ENCODE results near the gene BICD2. TPM values are rescaled to one million over a fixed set of nuclear protein-coding genes. Genes with fewer than 3 reads are reported as not detected.

Gene BICD2
- total RNA-seq, 1 donor from 2014 or later, result 29.1 TPM

DNA sequence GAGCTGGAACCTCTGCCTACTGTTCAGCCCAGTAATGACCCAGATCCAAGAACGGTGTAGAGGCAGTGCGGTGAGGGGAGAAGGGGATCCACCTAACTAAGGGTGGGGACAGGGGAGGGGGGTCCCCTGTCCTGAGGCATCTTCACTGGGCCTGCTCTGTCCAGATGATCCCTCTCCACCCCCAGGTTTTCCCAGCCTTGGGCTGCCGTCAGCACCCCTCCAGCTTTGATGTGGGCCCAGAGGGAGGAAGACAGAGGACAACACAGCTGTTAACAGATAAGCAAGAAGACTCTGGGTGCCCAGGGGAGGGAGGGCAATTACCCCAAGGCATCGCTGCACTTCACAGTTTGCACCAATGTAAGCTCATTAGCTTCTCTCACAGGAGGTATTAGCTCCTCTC lies 19.3 kb downstream of the BICD2 start:
- Histone ChIP-seq H3K36me3 (no peaks in the 10 kb centered on the region), H3K9me3 (no peaks in the 10 kb centered on the region), H3K4me1 (peaks cover 15 to 30% of the 10 kb centered on the region in 2 donors), H3K27me3 (no peaks in the 10 kb centered on the region), H3K27ac (no peak overlapping the region), H3K4me3 (no peak overlapping the region)
- TF ChIP-seq CTCF (IDR thresholded peaks at IDR 0.05), result no peak
- DNase-seq (ENCODE audit: low spot score in 2 of 2), result no peak
- intact Hi-C loops (cut with DNase I), result no loop called here

DNA sequence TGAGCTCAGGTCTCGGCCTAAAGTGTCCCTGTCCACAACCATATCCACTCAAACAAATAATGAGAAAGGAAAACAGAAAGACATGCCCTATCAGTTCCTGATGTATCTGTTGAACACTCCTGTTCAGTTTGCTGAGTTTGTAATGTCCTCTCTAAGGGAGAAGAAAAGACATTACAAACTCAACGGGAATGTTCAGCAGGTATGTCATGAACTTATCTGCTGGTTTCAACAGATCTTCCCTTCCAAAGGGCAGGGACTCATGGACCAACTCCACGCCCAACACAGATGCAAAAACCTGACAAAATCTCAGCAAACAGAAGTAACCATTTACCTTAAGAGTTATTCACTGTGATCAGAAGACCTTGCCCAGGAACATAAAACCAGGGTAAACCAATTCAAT lies 23.7 kb downstream of the BICD2 start:
- Histone ChIP-seq H3K9me3 (no peaks in the 10 kb centered on the region), H3K36me3 (no peaks in the 10 kb centered on the region), H3K27me3 (no peaks in the 10 kb centered on the region), H3K4me3 (peak overlapping the region; percentile 11), H3K4me1 (peaks cover 11 to 22% of the 10 kb centered on the region in 2 donors), H3K27ac (peak overlapping the region; percentile 50 to 66)
- intact Hi-C loops (cut with DNase I), result no loop called here
- TF ChIP-seq CTCF (IDR thresholded peaks at IDR 0.05), result no peak
- no peak for DNase-seq (ENCODE audit: low spot score in 2 of 2)

- no peaks in the 10 kb centered on the region for H3K36me3 ChIP-seq
- H3K4me1 ChIP-seq, result peaks cover 11 to 22% of the 10 kb centered on the region in 2 donors
- intact Hi-C loops (cut with DNase I), result no loop called here
- H3K27me3 ChIP-seq, result no peaks in the 10 kb centered on the region
- no peaks in the 10 kb centered on the region for H3K9me3 ChIP-seq
- TF ChIP-seq CTCF (IDR thresholded peaks at IDR 0.05), result no peak
- peak overlapping the region; percentile 50 to 66 for H3K27ac ChIP-seq
- no peak for DNase-seq (ENCODE audit: low spot score in 2 of 2)
- peak overlapping the region; percentile 11 for H3K4me3 ChIP-seq
Measured at GRCh38 chr9:92740446-92740961, 24.1 kb downstream of the BICD2 start.

DNA sequence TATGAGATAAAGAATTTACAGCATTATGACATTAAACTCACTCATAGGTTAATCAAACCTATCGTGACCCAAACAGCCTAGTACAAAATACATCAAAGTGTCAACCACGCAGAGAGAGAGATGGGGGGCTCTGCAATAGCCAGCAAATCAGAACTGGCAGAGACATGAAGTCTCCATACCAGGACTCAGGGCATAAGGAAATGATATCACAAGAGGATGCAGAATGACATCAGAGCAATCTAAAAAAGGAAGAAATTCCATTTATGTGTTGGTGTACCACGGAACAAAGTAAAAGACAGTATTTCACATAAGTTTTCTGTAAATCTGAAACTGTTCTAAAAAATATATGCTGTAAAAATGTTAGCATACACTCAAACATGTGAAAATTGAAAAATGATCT lies 24.6 kb downstream of the BICD2 start:
- H3K27ac ChIP-seq, result peak overlapping the region; percentile 50 to 66
- H3K27me3 ChIP-seq, result no peaks in the 10 kb centered on the region
- no peaks in the 10 kb centered on the region for H3K9me3 ChIP-seq
- intact Hi-C loops (cut with DNase I), result no loop called here
- TF ChIP-seq CTCF (IDR thresholded peaks at IDR 0.05), result no peak
- H3K4me3 ChIP-seq, result peak overlapping the region in 1 of 2 donors; percentile 11
- H3K36me3 ChIP-seq, result no peaks in the 10 kb centered on the region
- DNase-seq (ENCODE audit: low spot score in 2 of 2), result no peak
- H3K4me1 ChIP-seq, result peaks cover 11 to 22% of the 10 kb centered on the region in 2 donors

DNA sequence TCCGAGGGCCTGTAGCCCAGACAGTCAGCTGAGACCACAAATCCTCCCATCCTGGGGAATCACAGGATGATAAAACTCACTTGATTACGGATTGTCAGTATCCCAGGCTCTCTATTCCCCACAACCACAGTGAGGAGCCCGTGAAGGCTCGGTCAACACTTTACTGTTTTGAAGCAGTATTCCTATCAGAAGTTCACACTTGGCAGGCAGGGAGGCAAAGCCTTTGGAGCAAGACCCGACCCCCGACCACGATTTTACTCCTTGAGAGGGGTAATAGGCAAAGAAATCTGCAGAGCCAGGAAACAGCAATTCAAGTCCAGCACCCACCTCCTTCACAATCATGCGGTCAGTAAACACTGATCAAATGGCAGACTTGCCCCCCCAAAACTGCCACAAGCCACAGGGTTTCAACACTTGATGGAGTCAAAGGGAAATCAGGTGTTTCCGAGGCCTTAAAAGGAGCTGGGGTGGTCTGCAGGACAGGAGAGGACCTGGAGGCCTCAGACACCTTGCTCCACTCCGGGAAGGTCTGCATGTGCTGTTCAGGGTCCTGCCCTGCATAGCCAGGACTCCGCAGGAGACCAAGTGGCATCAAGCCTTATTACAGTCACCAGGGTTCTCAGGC lies 25.2 kb downstream of the BICD2 start:
- no peak for TF ChIP-seq CTCF (IDR thresholded peaks at IDR 0.05)
- no peak for DNase-seq (ENCODE audit: low spot score in 2 of 2)
- Histone ChIP-seq H3K27me3 (no peaks in the 10 kb centered on the region), H3K4me3 (no peak overlapping the region), H3K36me3 (no peaks in the 10 kb centered on the region), H3K4me1 (peaks cover 11 to 22% of the 10 kb centered on the region in 2 donors), H3K9me3 (no peaks in the 10 kb centered on the region), H3K27ac (peak overlapping the region; percentile 50 to 66)
- intact Hi-C loops (cut with DNase I), result no loop called here

Measured in ascending aorta (tissue), 2 donors.